Activated effector memory CD4-positive, alpha-beta T cell treated with anti-CD3 and anti-CD28 coated beads, Interleukin-2, amount 50 U/mL, for 16 hours (primary cell): Measurements from ENCODE around the gene CHIC2.

Experiments
- DNase-seq: peaks from one replicate; pipeline ENCODE4 v3.0.0-alpha.2; 2020

The CHIC2 gene

DNA sequence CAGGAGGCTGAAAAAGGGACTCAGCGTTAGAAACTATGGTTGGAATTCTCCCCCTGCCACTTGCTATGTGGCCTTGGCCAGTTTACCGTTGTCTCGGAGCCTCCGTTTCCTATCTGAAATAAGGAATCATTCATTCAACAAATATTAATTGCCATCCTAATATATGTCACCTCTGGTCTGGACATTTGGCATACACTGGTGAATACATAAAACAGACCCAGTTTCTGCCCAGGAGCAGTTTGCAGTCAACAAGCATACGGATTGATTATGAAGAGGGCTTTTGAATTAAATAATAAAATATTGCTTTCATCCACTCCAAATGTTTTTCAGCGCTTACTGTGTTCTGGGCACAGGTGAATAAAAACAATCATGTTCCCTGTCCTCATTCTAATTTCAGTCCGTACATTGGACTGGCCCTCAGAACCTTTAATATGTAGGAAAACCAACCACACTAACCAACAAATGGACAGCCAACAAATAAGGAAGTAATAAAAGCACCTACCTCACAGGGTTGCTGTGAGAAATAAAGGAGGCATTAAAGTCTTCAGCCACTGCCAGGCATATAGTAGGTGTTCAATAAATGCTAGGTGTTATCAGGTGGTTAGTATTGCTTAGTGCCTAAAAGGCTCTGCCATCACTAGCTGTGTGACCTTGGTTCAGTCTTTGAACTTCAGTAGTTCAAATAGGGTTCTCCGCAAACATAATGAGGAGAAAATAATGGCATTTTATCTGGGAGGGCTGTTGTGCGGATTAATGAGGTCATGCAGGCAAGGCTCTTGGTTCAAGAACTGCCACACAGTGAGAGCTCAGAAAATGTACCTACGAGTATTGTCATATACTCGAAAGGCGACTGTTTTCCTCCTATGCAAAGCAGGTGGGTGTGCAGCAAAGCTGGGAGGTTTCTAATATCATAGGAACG is 28.3 kb upstream of the CHIC2 start:
- DNase-seq: no peak

DNA sequence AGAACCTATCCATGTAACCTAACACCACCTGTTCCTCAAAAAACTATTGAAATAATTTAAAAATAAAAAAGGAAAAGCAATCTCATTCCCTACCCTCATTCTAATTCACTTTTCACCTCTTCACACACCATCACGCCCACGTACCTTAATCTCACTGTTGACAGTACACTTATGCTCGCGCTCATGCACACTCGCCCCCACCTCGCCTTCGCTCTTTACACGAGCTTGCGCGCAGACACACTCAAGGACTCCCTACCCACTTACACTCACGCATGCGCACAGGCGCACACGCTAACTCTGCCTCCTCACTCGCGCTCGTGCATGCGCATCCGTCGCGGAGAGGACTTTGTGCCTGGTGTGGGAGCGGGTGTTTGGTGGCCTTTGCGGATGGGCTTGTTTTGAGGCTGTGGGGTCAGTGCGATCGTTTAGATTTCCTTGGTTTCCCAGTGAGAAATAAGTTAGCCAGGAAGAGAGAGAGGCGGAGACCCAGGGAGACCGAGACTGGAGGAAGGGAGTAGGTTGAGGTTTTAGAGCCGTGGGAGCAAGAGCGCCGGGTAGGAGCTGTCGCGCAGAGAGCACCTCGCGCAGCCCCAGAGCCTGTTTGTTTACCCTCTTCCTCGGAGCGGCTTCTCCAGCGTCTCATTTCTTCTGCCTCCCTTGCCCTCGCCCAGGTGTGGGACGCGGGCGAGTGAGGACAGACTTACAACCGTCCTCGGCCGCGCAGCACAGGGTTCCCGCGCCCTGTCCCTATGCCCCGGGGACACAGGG is 27.4 kb upstream of the CHIC2 start:
- peak; percentile 91 for DNase-seq

DNA sequence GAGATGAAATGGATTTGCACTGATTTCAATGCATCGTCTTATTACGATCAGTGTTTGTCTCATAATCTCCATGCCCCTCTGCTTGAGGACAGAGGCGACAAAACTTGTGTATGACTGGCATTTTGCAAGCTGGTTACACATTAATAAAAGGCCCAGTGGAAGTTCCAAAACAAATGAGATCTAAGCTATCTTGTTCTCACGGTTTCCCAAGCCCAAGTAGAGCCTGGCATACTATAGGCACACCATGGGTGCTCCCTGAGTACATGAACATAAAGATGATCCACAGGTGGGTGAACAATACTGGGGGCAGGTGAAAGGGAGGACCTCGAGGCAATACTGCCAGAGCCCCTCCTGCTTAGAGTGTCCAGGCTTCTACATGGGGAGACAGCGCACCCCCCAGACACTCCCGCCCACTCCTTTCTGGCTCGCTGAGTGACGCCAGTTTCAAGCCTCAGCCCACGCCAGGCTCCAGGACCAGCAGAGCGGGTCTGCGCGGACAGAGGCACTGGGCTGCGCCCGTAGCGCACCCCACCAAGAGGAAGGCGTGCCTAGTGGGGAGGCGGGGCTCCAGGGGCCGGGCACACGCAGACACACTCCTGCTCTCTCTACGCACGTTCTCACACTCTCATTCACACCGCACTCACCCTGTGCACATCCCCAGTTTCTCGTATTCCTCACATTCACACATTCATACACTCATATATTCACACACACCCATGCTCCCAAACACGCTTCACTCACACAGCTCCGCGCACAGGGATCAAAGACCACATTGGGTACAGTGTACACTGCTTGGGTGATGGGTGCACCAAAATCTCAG is 26.6 kb upstream of the CHIC2 start:
- peak; percentile 67 for DNase-seq

DNA sequence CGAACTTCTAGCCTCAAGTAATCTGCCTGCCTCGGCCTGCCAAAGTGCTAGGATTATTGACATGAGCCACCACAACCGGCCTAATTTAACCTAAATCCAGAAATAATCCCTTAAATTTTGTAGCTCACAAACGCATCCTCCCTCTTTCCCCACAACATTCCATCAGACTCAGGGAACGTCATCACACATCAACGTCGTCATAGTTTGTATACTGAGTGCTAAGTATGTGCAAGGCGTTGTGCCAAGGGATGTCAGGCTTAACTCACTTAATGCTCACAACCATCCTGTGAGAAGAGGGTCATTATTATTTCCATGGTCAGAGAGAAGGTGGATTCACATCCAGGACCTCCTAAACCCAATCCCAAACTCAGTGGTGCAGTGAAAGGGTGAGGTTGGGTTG is 26.0 kb upstream of the CHIC2 start:
- no peak for DNase-seq

DNA sequence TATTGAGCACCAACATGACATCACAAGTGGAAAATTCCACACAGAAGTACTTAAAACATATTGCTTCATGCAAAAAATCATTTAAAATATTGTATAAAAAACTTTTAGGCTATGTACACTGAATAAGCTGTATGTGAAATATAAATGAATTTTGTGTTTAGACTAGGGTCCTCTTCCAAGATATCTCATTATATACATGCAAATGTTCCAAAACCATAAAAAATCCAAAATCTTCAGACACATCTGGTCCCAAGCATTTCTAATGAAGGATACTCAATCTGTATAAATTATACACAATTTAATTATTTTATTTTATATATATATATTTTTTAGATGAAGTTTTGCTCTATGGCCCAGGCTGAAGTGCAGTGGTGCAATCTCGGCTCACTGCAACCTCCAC is 25.5 kb upstream of the CHIC2 start:
- DNase-seq: no peak

DNA sequence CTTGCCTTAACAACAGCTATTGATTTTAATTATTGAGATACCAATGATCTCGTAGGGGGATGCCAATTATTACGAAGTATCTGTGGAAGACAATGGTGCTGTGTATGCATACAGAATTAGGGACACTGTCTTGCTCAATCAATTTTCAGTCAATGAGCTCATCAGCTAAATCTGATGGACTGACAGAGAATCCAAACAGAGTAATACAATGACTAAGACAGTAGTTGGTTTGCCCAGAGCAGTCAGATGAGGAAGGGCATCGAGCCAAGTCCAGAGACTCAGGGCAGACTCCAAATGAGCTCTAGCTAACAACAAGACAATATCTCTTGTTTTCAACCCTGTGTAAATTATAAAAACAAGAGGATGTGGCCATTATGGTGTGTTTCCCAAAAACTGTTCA is 20.9 kb upstream of the CHIC2 start:
- DNase-seq: no peak

DNA sequence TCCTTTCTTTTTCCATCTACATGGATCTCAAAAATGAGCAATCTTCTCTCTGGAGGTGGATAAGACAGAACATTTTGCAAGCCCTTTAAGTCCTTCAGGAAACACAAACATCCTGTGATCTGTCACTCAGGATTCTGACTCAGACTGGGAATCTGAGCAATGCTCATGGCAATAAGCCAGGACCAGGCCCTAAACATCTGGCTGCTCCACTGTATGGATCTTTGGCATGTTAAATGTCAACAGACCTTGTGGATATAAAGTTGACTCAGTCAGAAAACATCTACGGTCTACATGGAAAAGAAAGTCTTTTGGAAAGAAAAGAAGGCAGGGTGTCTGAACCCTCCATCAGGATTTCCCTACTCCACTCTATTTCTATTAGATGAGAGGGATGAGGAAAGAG is 17.8 kb upstream of the CHIC2 start:
- DNase-seq: no peak

DNA sequence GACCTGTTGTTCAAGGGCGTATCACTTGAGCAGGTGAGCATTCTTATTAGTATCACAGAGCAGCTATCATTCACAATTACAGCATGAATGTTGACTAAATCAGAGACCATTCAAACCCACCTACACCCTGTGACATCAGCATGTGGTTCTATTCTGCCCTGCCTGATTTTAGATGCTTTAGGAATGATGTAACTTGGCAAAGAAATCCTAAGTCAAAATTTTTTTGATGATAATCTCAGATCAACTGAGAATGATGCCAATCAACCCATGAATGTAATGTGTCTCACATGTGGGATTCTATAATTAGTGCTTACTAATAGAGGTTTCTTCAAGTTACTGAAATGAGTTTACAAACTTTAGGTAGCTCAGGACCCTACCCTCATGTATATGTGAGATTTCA is 13.4 kb upstream of the CHIC2 start:
- DNase-seq: no peak

DNA sequence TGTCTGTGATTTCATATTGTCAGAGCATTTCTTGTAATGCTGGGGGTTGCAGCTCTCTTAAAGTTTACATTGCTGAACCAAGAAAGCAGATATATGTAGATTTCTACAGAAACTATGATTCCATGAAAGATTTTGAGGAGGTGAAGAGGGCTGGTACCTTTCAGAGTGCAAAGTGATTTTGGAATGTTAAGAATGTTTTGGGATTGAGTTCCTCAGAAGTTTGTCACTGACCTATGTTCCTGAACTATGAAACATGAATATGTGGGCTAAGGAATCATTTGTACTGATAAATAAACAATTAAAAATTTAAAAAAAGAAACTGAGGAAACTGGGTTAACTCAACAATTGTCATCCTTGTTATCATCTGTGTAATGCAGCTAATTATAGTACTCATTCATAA is 12.3 kb upstream of the CHIC2 start:
- no peak for DNase-seq

DNA sequence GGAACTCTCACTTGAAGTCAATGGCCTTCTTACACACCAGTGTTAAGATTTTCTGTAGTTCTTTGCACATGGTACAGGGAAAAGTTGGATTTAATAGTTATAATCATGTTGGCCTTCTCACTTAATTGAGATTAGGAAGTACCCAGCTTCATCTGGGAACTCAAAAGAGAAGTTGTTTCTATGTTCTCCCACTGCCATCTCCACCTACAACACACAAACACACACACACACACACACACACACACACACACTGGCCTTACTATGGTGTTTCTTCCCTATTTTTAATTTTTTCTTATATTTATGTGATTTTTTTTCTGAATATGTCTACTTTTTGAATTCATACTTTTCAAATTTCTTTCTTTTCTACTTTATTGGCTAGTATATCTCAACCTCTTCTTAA is 10.0 kb upstream of the CHIC2 start:
- DNase-seq: no peak

DNA sequence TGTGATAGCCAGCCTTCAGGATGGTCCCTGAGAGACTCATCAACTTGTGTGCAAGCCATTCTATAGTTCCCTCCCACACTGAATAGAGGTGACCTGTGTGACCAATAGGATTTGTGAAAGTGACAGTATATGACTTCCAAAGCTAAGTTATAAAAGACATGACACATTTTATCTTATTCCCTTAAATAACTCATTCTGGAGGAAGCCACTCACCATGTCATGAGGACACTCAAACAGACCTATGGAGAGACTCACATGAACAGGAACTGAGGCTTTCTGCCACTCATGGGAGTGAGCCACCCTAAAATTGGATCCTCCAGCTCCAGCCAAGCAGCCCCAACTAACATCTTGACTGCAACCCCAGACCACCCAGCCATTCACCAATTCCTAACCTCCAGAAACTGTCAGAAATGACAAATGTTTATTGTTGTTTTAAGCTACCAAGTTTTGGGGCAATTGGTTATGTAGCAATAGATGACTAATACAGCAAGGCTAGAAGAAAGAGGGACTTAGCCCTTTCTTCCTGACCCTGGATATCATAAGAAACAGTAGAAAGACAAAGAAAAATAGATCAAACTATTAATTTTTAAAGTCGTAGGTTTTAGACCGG is 9.0 kb upstream of the CHIC2 start:
- no peak for DNase-seq

DNA sequence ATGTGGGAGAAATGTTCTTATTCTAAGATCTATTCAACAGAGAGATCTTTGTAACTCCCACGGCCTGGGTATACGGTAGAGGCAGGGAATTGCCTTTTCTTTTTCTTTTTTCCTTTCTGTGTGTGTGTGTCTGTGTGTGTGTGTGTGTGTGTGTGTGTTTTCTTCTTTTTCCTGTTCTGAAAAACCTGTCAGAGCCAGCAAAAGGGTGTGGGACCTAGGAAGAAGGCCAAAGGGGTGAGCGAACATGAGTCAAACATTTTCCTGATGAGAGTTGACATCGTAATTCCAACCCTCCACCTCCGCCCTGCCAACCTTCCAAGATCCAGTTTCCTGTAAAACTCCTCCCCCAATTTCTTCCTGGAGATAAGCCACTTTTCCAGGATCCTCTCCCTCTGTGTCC is 2.8 kb upstream of the CHIC2 start:
- no peak for DNase-seq

DNA sequence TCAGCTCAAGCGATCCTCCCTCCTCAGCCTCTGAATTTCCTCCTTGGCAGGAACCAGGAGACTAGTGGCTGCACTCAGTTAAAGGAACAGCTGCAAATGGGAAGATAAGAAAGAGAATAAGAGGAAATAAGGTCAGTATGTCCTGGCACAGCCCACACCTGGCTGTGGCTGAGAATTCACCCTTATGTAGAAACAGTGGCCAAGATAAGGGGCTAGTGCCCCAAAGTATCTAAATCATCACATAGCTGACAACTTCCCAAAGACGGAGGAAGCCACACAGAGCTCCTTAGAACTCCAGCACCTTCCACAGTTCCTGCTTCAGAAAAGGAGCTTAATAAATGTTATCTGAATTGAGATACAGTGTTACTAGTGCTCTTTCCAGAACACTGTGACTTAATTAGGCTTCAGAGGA is 2.3 kb upstream of the CHIC2 start:
- DNase-seq: no peak

DNA sequence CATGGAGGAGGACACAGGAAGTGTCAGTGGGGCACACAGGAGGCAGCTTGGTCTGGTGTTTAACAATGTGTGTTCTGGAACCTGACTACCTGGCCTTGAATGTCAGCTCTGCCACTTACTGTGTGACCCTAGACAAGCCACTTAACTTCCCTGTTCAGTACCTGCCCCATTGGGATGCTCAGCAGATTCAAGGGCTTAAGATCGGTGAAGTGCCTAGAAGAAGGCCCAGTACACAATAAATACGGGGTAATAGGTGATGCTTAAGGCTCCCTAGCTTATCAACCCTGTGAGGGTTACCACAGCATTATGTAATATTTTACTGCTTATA is 1.6 kb upstream of the CHIC2 start:
- no peak for DNase-seq

DNA sequence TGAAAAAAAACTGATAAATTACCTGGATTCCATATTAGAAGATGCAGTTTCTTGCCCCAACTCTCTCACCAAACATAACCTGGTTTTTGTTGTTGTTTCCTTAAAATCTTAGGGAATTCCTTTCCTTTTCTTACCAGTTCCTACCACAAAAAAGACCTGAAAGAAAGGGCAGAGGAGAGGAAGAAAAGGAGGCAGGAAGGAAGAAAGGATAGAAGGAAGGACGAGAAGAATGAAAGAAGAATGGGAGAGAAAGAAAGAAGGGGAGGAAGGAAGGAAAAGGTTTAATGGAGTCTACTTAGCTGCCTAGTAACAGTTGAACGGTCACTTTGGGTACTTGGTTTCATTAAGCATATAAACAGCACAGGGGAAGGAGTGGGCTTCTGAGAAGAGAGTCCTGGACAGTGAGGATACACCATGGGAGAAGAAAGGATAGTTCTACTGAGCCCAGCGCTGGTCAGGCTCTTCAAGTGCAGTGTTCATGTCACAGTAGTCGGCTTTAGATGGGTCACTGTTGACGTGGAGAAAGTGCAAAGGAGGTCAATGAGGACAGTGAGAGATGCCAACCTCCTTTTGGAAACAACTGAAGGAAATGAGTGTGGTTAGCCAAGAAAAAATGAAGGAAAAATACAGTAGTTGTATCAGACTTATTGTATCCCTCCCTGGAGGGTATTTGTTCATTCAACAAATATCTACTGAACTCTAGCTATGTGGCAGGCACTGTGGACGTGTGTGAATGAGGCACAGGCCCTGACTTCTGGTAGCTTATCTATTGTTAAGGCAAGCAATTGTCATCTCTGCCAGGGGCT is 1.1 kb upstream of the CHIC2 start:
- no peak for DNase-seq

DNA sequence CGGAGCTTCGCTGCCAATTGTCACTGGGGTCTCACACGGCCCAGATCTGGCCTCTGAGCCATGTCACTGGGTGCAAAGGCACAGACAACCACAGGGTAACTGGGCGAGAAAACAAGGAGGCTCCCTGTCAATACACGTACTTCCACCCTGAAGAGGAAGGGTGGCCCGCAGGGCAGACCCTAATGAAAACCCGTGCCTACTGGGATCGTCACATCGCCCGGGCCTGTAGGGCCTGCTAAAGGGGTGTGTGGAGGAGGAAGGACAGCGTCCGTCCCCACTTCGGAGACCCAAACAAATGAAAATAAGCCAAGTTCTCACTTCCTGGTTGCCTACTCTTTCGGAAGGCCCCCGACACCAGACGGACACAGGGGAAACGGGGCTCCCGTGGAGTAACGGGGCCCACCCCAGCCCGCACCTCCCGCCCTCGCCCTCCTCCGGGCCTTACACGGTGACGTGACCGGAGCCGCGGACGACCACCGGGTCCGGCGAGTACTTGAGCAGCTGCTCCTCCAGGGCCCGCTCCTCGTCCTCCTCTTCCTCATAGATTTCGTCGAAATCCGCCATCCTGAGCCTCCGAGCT is 578 bp downstream of the CHIC2 start:
- DNase-seq: peak; percentile 80

DNA sequence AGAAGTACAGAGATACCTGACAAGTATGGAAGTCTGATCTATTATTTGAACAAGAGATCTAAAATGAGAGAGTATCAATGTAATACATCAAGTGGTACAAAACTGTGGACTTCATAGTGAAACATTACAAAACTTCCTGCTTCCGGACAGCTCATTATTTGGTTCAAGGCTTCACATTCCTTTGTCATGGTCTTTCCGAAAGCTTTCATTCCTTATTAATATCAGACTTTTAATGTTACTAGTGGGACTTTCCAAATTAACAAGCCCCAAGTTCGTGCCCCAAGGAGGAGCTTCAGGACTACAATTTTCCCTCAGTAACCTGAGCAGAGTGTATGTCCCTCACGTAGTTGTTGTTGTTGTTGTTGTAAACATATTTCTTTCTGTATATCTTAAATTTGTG is 1.2 kb downstream of the CHIC2 start:
- DNase-seq: no peak

DNA sequence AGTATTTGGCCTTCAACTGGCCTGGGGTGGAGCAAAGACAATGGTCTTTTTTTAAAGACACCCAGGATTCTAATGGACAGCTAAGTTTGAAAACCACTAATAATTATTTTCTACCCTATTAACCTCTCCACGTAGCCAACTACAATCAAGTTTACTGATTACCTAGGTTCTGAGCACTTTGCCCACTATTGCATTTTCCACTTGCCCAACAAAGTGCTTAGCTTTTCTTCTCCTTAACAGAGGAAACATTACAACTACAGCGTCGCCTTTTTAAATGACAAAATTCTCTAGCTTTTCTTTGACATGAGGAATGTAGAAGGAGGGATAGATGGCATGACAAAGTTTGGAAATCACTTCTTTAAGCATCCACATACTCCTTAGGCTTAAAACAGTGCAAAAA is 2.0 kb downstream of the CHIC2 start:
- no peak for DNase-seq

DNA sequence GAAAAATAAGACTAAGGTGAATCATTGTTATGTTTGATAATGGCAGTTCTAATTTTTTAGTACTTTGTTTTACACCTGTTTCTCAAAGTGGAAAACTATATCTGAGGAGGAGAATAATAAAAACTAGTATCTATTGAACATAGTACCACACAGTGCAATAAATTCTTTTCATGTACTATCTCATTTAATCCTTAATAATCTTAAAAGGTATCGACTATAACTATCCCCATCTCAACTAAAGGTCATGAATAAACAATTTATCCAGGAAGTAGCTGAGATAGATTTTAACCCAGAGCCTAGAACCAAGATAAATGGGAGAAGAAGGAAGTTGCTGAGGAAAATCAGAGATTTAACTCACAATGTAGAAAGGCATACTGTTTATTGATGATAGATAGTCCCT is 2.5 kb downstream of the CHIC2 start:
- no peak for DNase-seq

DNA sequence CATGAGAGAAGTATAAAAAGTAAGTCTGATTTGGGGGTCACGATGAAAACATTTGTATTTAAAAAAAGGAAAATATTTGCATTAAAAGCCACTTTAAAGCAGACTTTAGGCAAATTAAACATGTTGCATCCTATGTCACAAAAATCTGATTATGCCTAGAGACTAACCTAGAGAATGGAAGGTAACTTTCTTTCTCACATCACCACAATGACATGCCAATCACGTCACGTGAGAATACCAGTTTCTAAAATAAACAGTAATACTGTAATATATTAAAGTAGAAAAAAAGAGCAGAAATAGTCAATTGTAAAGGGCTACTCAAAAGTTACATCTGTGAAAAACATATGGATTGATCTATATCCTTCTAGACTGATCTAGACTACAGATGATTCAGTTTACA is 3.3 kb downstream of the CHIC2 start:
- DNase-seq: no peak

DNA sequence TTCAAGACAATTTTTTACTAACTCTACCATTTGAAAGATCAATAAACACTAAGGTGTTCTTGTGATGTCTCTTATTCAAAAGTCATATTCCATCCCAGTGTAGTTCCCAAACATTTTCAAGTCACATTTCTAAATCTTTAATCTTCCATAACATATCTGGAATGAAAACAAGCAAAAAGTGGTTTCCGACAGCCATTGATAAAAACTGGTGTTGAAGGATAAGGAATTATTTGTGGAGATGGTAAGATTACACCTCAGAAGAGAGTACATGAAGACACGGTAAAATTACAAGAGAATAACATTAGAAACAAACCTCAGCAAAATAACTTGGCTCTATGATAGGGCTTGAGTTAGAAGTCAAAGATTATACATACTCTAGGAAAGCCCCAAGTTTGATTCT is 4.3 kb downstream of the CHIC2 start:
- no peak for DNase-seq

DNA sequence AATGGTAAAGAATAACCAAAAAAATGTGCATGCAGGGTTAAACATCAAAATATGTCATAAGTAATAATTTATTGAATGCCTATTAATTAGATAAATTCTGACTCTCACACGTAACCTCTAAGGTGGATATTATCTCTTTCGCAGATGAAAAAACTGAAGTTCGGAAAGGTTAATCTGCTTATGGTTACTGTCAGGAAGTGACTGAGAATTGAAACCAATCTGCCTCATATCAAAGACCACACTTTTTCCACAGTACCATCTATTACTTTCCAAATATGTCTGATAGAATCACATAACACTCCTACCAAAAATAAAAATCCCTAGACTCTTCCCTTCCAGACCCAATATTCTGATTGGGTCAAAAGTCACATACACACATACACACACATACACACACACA is 6.2 kb downstream of the CHIC2 start:
- no peak for DNase-seq
